Suppressor macrophage treated with lipopolysaccharide for 4 hours (primary cell): Measurements from ENCODE around the gene XK.
"Not testable (repeated sequence)": the region's sequence is repeated elsewhere in the genome, so short reads cannot be mapped to it uniquely, and the experiment has no call there.

ENCODE experiments used
- DNase-seq: peaks from one replicate; pipeline ENCODE4 v3.0.0-alpha.2; 2020

Gene XK

GRCh38 chrX:37757082-37757481 is 71.5 kb downstream of the XK start:
- no peak for DNase-seq

GRCh38 chrX:37759351-37759750 is 73.8 kb downstream of the XK start:
- no peak for DNase-seq

DNA sequence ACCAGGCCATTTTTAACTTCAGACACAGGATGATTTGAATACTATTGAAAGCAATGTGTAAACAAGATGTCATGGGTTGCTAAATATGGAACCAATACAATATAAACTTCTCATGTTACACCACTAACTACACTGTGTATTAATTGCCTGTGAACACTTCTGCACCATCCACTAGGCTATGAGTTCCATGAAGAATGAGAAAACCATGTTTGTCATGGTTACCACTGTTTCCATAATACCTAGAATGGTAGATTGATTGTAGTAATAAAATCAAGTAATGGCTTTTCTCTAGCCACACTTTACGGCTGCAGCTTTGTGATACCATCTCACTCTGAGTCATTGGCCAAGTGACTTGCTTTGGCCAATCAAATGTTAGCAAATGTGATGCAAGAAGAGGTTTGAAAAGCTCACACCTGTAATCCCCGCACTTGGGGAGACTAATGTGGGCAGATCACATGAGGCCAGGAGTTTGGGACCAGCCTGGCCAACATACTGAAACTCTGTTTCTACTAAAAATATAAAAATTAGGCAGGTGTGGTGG is 74.4 kb downstream of the XK start:
- no peak for DNase-seq

DNA sequence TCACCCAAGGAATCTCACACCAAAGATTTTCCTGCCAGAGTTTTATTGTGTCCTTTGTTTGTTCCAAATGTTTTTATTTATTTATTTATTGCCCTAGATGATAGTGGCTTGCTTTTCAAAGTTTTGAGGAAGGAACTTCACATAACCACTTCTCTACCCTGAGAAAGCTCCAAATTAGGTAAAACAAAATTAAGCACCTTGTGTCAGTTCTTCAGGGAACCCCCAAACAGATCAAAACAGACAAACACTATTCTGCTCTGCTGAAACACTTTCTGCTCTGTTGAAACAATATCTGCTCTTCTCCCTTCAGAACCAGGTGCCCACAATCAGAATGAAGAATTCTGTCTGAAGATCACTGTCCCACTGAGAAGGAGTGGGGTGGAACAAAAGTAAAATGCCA is 77.8 kb downstream of the XK start:
- no peak for DNase-seq

- DNase-seq: no peak
Observed at GRCh38 chrX:37765507-37765906, 79.9 kb downstream of the XK start.

DNA sequence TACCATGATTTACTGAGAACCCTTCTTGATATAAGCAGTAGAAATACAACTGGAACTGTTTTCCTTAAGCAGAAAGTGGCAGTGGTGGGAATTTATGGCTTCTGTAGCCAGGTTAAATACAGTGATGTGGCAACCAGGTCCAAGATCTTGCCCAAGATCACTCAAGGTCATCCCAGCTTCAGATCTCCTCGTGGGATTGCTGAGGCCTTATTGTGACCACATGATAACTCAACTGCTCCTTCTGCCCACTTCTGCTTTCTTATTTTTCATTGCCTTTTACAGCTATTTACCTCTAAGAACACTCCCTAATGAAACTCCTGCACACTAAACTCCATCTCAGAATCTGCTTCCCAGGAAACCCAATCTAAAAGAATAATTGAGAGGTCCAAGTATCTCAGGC is 81.8 kb downstream of the XK start:
- no peak for DNase-seq

GRCh38 chrX:37768866-37769265 is 83.3 kb downstream of the XK start:
- not testable (repeated sequence) for DNase-seq

GRCh38 chrX:37776283-37776986 is 90.8 kb downstream of the XK start:
- DNase-seq: no peak

DNA sequence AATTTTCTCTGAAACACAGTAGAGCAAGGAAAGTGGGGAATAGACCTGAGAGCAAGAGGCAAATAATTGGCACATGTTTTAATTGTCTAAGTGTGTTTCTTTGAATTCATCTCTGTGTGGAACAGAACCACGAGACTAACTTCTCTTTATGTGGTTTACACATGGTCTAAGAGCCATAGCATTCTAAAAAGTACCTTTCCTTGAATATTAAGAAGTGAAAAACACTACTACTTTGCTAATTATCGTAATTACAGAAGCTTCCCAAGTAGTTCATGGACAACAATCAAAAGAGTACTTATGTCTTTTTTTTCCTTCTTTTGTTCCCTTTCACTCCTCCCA is 91.4 kb downstream of the XK start:
- no peak for DNase-seq

GRCh38 chrX:37779857-37780256 is 94.3 kb downstream of the XK start, which contains the start of gene CYBB:
CYBB (plus strand) TSS chrX:37780059; CDS start chrX:37780078, 19 bp downstream.
- peak; percentile 51 for DNase-seq

DNA sequence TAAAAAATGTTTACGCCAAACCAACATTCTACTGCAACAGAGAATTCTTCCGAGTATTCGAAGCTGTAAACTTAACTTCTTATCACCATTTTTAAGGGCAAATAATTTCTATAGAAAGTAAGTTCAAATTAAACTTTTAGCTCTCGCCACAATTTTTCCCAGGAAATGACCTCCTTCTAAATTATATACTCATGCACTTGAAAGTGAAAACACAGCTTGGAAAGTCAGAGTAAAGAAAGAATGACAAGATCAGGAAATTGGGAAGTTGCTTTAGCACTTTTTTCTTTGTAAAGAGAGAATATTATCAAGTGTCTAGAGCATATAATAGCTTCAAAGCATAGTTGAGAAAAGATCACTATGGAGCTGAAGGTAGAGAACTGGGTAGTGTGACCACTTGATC is 95.5 kb downstream of the XK start:
- peak; percentile 36 for DNase-seq
